Measurements from ENCODE around the gene DNMBP. TPM values are rescaled to one million over a fixed set of nuclear protein-coding genes. Genes with fewer than 3 reads are reported as not detected.

The DNMBP gene
- total and polyA plus RNA-seq, 2 experiments from 2014 or later, result 13.4 to 31.2 TPM

GRCh38 chr10:99943908-99944307, 65.8 kb downstream of the DNMBP start:
- Histone ChIP-seq H3K36me3 (ENCODE audit: insufficient read depth) (no peaks in the 10 kb centered on the region), H3K4me3 (no peak overlapping the region), H3K27ac (ENCODE audit: low read depth) (no peak overlapping the region), H3K9me2 (ENCODE audit: insufficient read depth) (peaks cover 6% of the 10 kb centered on the region; the same call in 1 of the 2 replicates), H3K79me2 (replicated peaks; ENCODE audit: insufficient read depth) (0 out of 2 replicates have a peak, but pooled peaks cover 3% of the 10 kb centered on the region), H3K4me1 (ENCODE audit: insufficient read depth) (no peaks in the 10 kb centered on the region), H4K20me1 (replicated peaks; ENCODE audit: insufficient read depth) (no peaks in the 10 kb centered on the region), H3K27me3 (ENCODE audit: insufficient read depth) (no peaks in the 10 kb centered on the region), H3K4me2 (no peak overlapping the region), H2AFZ (no peak overlapping the region), H3F3A (replicated peaks; ENCODE audit: low read depth) (no peaks in the 10 kb centered on the region)
- H3K36me3 Mint-ChIP-seq (ENCODE audit: low read depth), result peaks cover 21% of the 10 kb centered on the region
- no peaks in the 10 kb centered on the region for H3K4me1 Mint-ChIP-seq
- ATAC-seq (no peak), DNase-seq (ENCODE audit: low spot score) (no peak)
- peaks cover 2% of the 10 kb centered on the region for H3K27me3 Mint-ChIP-seq (ENCODE audit: insufficient read depth, low read depth, poor library complexity)
- peaks cover 18% of the 10 kb centered on the region for H3K9me3 Mint-ChIP-seq
- no peak overlapping the region for H3K4me3 Mint-ChIP-seq
- no peak overlapping the region for H3K27ac Mint-ChIP-seq
- TF ChIP-seq ZNF114 (CRISPR knock-in tag; IDR thresholded peaks at IDR 0.05) (no peak), POLR2AphosphoS5 (IDR thresholded peaks at IDR 0.05; ENCODE audit: low read depth) (no peak), JUNB (IDR thresholded peaks at IDR 0.05; ENCODE audit: unreplicated experiment) (no peak), STAT1 (IDR thresholded peaks at IDR 0.05; ENCODE audit: unreplicated experiment) (no peak), REST (IDR thresholded peaks at IDR 0.05; ENCODE audit: unreplicated experiment) (no peak), EZH2 (IDR thresholded peaks at IDR 0.05; ENCODE audit: low read depth, unreplicated experiment) (no peak), CREB1 (CRISPR knock-in tag; IDR thresholded peaks at IDR 0.05; ENCODE audit: low read depth) (no peak), ZNF331 (CRISPR knock-in tag; IDR thresholded peaks at IDR 0.05; ENCODE audit: low read depth) (no peak), EZH2phosphoT487 (IDR thresholded peaks at IDR 0.05; ENCODE audit: unreplicated experiment) (no peak), CTCF (conservative IDR thresholded peaks at IDR 0.05; ENCODE audit: low read depth in 2 of 2) (no peak), NANOG (IDR thresholded peaks at IDR 0.05; ENCODE audit: borderline replicate concordance) (no peak)
- TF ChIP-seq, protein P1, sequence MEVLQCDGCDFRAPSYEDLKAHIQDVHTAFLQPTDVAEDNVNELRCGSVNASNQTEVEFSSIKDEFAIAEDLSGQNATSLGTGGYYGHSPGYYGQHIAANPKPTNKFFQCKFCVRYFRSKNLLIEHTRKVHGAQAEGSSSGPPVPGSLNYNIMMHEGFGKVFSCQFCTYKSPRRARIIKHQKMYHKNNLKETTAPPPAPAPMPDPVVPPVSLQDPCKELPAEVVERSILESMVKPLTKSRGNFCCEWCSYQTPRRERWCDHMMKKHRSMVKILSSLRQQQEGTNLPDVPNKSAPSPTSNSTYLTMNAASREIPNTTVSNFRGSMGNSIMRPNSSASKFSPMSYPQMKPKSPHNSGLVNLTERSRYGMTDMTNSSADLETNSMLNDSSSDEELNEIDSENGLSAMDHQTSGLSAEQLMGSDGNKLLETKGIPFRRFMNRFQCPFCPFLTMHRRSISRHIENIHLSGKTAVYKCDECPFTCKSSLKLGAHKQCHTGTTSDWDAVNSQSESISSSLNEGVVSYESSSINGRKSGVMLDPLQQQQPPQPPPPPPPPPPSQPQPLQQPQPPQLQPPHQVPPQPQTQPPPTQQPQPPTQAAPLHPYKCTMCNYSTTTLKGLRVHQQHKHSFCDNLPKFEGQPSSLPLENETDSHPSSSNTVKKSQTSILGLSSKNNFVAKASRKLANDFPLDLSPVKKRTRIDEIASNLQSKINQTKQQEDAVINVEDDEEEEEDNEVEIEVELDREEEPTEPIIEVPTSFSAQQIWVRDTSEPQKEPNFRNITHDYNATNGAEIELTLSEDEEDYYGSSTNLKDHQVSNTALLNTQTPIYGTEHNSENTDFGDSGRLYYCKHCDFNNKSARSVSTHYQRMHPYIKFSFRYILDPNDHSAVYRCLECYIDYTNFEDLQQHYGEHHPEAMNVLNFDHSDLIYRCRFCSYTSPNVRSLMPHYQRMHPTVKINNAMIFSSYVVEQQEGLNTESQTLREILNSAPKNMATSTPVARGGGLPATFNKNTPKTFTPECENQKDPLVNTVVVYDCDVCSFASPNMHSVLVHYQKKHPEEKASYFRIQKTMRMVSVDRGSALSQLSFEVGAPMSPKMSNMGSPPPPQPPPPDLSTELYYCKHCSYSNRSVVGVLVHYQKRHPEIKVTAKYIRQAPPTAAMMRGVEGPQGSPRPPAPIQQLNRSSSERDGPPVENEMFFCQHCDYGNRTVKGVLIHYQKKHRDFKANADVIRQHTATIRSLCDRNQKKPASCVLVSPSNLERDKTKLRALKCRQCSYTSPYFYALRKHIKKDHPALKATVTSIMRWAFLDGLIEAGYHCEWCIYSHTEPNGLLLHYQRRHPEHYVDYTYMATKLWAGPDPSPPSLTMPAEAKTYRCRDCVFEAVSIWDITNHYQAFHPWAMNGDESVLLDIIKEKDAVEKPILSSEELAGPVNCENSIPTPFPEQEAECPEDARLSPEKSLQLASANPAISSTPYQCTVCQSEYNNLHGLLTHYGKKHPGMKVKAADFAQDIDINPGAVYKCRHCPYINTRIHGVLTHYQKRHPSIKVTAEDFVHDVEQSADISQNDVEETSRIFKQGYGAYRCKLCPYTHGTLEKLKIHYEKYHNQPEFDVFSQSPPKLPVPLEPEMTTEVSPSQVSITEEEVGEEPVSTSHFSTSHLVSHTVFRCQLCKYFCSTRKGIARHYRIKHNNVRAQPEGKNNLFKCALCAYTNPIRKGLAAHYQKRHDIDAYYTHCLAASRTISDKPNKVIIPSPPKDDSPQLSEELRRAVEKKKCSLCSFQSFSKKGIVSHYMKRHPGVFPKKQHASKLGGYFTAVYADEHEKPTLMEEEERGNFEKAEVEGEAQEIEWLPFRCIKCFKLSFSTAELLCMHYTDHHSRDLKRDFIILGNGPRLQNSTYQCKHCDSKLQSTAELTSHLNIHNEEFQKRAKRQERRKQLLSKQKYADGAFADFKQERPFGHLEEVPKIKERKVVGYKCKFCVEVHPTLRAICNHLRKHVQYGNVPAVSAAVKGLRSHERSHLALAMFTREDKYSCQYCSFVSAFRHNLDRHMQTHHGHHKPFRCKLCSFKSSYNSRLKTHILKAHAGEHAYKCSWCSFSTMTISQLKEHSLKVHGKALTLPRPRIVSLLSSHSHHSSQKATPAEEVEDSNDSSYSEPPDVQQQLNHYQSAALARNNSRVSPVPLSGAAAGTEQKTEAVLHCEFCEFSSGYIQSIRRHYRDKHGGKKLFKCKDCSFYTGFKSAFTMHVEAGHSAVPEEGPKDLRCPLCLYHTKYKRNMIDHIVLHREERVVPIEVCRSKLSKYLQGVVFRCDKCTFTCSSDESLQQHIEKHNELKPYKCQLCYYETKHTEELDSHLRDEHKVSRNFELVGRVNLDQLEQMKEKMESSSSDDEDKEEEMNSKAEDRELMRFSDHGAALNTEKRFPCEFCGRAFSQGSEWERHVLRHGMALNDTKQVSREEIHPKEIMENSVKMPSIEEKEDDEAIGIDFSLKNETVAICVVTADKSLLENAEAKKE (CRISPR knock-in tag; IDR thresholded peaks at IDR 0.05), result no peak
- TF ChIP-seq, protein P2, sequence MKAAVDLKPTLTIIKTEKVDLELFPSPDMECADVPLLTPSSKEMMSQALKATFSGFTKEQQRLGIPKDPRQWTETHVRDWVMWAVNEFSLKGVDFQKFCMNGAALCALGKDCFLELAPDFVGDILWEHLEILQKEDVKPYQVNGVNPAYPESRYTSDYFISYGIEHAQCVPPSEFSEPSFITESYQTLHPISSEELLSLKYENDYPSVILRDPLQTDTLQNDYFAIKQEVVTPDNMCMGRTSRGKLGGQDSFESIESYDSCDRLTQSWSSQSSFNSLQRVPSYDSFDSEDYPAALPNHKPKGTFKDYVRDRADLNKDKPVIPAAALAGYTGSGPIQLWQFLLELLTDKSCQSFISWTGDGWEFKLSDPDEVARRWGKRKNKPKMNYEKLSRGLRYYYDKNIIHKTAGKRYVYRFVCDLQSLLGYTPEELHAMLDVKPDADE (IDR thresholded peaks at IDR 0.05), result no peak

Measured in GM23338 (cell line).